PC-3 (cell line): ENCODE data around the gene GULP1. TPM values are rescaled to one million over a fixed set of nuclear protein-coding genes. Genes with fewer than 3 reads are reported as not detected.

Experiments used
- ATAC-seq: fragments of 200-7000 bp; cut with Tn5 transposase; 2 replicates; pipeline ENCODE4 v1.9.1; 2020; ENCODE audit warnings: mild to moderate bottlenecking, moderate library complexity
- BruUV-seq: library from RNA; stranded (reverse); fragments of 400-500 nt; replicated peaks from 2 replicates; lab custom pipeline; 2021; lab: Mats Ljungman, UMichigan
- CTCF ChIA-PET: fragments of 300-600 bp; sonication (Branson Sonifier 250); formaldehyde crosslinking; loops from one replicate; lab custom pipeline; 2022; ENCODE audit warnings: antibody characterized with exemption; lab: Charles Lee
- POLR2A ChIA-PET: fragments of 300-600 bp; sonication (Branson Sonifier 250); formaldehyde crosslinking; loops from one replicate; lab custom pipeline; 2022; ENCODE audit warnings: antibody characterized with exemption; ENCODE audit not compliant: unreplicated experiment; lab: Charles Lee
- DNase-seq: peaks from one replicate; pipeline ENCODE4 v3.0.0-alpha.2; 2015
- H2AFZ ChIP-seq: fragments of 300-600 bp; sonication (generic); 2 replicates; pipeline ENCODE4 v1.6.0; 2016; ENCODE audit warnings: antibody characterized with exemption, low read length
- H3F3A ChIP-seq: fragments of 300-600 bp; sonication (generic); one replicate; pipeline ENCODE4 v1.6.0; 2017; ENCODE audit warnings: antibody characterized with exemption, low read length, control low read depth, mild to moderate bottlenecking; ENCODE audit not compliant: unreplicated experiment
- H3K27ac ChIP-seq: fragments of 300-600 bp; sonication (generic); 2 replicates; pipeline ENCODE4 v1.5.1; 2016; ENCODE audit warnings: mild to moderate bottlenecking, low read length
- H3K27me3 ChIP-seq: fragments of 300-600 bp; sonication (generic); 2 replicates; pipeline ENCODE4 v1.6.1; 2016; ENCODE audit warnings: low read length, mixed read lengths
- H3K36me3 ChIP-seq: fragments of 300-600 bp; sonication (generic); 2 replicates; pipeline ENCODE4 v1.6.1; 2016; ENCODE audit warnings: low read depth, mixed run types, low read length, mixed read lengths
- H3K4me1 ChIP-seq: fragments of 300-600 bp; sonication (generic); 2 replicates; pipeline ENCODE4 v1.5.1; 2016; ENCODE audit warnings: low read length; ENCODE audit not compliant: insufficient read depth
- H3K4me2 ChIP-seq: fragments of 300-600 bp; sonication (generic); 2 replicates; pipeline ENCODE4 v1.6.0; 2016; ENCODE audit warnings: low read length
- H3K4me3 ChIP-seq: fragments of 300-600 bp; sonication (generic); 2 replicates; pipeline ENCODE4 v1.5.1; 2016; ENCODE audit warnings: mild to moderate bottlenecking, low read length, mixed read lengths
- H3K79me2 ChIP-seq: fragments of 300-600 bp; sonication (generic); 2 replicates; pipeline ENCODE4 v1.6.1; 2017; ENCODE audit warnings: low read length, mixed read lengths
- H3K9ac ChIP-seq: fragments of 300-600 bp; sonication (generic); 2 replicates; pipeline ENCODE4 v1.6.0; 2016; ENCODE audit warnings: mild to moderate bottlenecking, low read length
- H3K9me2 ChIP-seq: fragments of 300-600 bp; sonication (generic); replicated peaks from 2 replicates; pipeline ENCODE4 v1.6.1; 2016; ENCODE audit warnings: mixed run types, low read length, mixed read lengths
- H3K9me3 ChIP-seq: fragments of 300-600 bp; sonication (generic); 2 replicates; pipeline ENCODE4 v1.6.1; 2016; ENCODE audit warnings: low read length, mixed read lengths
- H4K20me1 ChIP-seq: fragments of 300-600 bp; sonication (generic); 2 replicates; pipeline ENCODE4 v1.6.1; 2016; ENCODE audit warnings: low read length, mixed read lengths
- EZH2 ChIP-seq: fragments of 300-600 bp; sonication (generic); IDR thresholded peaks from one replicate; pipeline ENCODE4 v1.6.1; 2017; ENCODE audit warnings: antibody characterized with exemption, mild to moderate bottlenecking, low read length; ENCODE audit not compliant: unreplicated experiment
- EZH2phosphoT487 ChIP-seq: fragments of 300-600 bp; sonication (generic); IDR thresholded peaks from 2 replicates; pipeline ENCODE4 v1.6.1; 2018; ENCODE audit warnings: mild to moderate bottlenecking, antibody characterized with exemption, low read length, borderline replicate concordance
- intact Hi-C: fragments of 100-400 bp; cut with micrococcal nuclease; formaldehyde crosslinking; loops from 2 replicates; pipeline ENCODE4 v1.9.0; 2023
- total RNA-seq: library from RNA; depleted of rRNA; stranded (reverse); fragments of >200 nt; gene quantifications from 2 replicates; pipeline ENCODE4 v1.2.3, GENCODE V29; 2014
- TF ChIP-seq, protein P1 (sequence below): fragments of 300-600 bp; sonication (generic); conservative IDR thresholded peaks from 2 replicates; pipeline ENCODE4 v1.5.1; 2017; ENCODE audit warnings: antibody characterized with exemption, low read depth, mild to moderate bottlenecking, low read length

The GULP1 gene
- total RNA-seq, 1 experiment from 2014 or later, result 25.5 TPM

DNA sequence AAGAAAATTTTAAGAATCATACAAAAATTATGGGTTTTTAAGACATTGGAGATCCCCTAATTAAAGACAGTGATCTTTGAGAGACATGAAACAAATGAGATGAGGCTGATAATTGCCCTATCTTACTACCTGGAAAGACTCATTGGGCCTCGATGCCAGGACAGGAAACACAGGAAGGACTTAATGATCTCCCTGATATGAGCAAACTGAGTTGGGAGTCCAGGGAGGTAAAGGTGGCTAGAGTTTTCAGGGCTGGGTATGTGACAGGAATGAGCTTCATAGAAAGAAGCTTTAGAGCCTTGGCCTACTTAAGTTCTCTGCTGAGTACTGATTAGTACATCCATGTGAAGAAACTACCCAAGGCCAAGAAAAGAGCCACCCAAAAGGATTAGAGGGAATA lies 40.6 kb upstream of the GULP1 start:
- POLR2A ChIA-PET, result no interaction called here
- Histone ChIP-seq H3K9me3 (peaks cover 4% of the 10 kb centered on the region; the same call in 1 of the 2 replicates), H2AFZ (no peak overlapping the region), H3K9ac (no peak overlapping the region), H3K79me2 (no peaks in the 10 kb centered on the region), H3K36me3 (no peaks in the 10 kb centered on the region), H3K27ac (no peak overlapping the region), H3K4me2 (no peak overlapping the region), H3K4me3 (no peak overlapping the region), H3F3A (no peaks in the 10 kb centered on the region), H3K9me2 (no peaks in the 10 kb centered on the region), H3K4me1 (0 out of 2 replicates have a peak, but pooled peaks cover 3% of the 10 kb centered on the region), H4K20me1 (no peaks in the 10 kb centered on the region), H3K27me3 (no peaks in the 10 kb centered on the region)
- CTCF ChIA-PET, result no interaction called here
- no TSS peak for BruUV-seq
- no peak for ATAC-seq
- intact Hi-C loops, result no loop called here
- no peak for DNase-seq
- TF ChIP-seq EZH2, result no peak
- TF ChIP-seq EZH2phosphoT487, result no peak
- TF ChIP-seq, protein P1, sequence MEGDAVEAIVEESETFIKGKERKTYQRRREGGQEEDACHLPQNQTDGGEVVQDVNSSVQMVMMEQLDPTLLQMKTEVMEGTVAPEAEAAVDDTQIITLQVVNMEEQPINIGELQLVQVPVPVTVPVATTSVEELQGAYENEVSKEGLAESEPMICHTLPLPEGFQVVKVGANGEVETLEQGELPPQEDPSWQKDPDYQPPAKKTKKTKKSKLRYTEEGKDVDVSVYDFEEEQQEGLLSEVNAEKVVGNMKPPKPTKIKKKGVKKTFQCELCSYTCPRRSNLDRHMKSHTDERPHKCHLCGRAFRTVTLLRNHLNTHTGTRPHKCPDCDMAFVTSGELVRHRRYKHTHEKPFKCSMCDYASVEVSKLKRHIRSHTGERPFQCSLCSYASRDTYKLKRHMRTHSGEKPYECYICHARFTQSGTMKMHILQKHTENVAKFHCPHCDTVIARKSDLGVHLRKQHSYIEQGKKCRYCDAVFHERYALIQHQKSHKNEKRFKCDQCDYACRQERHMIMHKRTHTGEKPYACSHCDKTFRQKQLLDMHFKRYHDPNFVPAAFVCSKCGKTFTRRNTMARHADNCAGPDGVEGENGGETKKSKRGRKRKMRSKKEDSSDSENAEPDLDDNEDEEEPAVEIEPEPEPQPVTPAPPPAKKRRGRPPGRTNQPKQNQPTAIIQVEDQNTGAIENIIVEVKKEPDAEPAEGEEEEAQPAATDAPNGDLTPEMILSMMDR, result no peak

DNA sequence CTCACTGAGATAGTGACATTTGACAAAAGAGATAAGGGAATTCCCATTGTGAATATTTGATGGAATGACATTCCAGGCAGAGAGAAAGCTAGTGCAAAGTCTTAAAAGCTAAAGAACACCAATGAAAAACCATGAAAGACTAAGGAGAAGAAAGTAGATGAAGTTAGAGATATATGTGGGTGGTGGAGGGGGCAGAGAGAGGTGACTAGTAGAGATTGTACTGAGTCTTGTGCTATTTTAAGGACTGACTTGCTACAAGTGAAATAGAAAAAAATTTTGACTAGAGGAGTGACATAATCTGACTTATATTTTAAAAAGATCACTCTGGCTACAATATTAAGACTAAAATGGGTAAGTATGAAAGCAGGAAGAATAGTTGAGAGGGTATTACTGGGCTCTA lies 35.3 kb upstream of the GULP1 start:
- intact Hi-C loops, result no loop called here
- no peaks in the 10 kb centered on the region for H3K4me1 ChIP-seq
- H3K9me3 ChIP-seq, result peaks cover 4% of the 10 kb centered on the region; the same call in 1 of the 2 replicates
- H3K4me3 ChIP-seq, result no peak overlapping the region
- POLR2A ChIA-PET, result no interaction called here
- BruUV-seq, result no TSS peak
- no peaks in the 10 kb centered on the region for H4K20me1 ChIP-seq
- no peak overlapping the region for H3K4me2 ChIP-seq
- no peak overlapping the region for H3K9ac ChIP-seq
- DNase-seq (no peak), ATAC-seq (no peak)
- no peaks in the 10 kb centered on the region for H3K27me3 ChIP-seq
- TF ChIP-seq EZH2phosphoT487 (no peak), EZH2 (no peak)
- CTCF ChIA-PET, result no interaction called here
- no peaks in the 10 kb centered on the region for H3K9me2 ChIP-seq
- no peak overlapping the region for H2AFZ ChIP-seq
- H3K79me2 ChIP-seq, result no peaks in the 10 kb centered on the region
- no peak overlapping the region for H3K27ac ChIP-seq
- H3K36me3 ChIP-seq, result no peaks in the 10 kb centered on the region
- no peaks in the 10 kb centered on the region for H3F3A ChIP-seq

DNA sequence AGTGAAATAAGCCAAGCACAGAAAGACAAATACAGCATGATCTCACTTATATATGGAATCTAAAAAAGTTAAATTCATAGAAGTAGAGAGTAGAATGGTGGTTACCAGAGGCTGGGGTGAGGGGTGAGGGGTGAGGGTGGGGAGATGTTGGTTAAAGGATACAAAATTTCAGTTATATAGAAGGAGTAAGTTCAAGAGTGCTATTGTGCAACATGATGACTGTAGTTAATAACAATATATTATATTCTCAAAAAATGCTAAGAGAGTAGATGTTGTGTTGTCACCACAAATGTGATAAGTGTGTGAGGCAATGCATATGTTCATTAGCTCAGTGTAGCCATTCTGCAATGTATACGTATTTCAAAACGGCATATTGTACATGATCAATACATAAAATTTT lies 26.4 kb upstream of the GULP1 start:
- POLR2A ChIA-PET, result no interaction called here
- no peaks in the 10 kb centered on the region for H3K27me3 ChIP-seq
- H3K4me2 ChIP-seq, result no peak overlapping the region
- H2AFZ ChIP-seq, result no peak overlapping the region
- H3K4me3 ChIP-seq, result no peak overlapping the region
- H3K27ac ChIP-seq, result no peak overlapping the region
- no peaks in the 10 kb centered on the region for H3F3A ChIP-seq
- no peak overlapping the region for H3K9ac ChIP-seq
- H3K4me1 ChIP-seq, result no peaks in the 10 kb centered on the region
- intact Hi-C loops, result no loop called here
- H3K36me3 ChIP-seq, result no peaks in the 10 kb centered on the region
- H4K20me1 ChIP-seq, result no peaks in the 10 kb centered on the region
- no peaks in the 10 kb centered on the region for H3K9me2 ChIP-seq
- no peak for TF ChIP-seq EZH2
- TF ChIP-seq EZH2phosphoT487, result no peak
- TF ChIP-seq, protein P1, result no peak
- no peaks in the 10 kb centered on the region for H3K79me2 ChIP-seq
- BruUV-seq, result no TSS peak
- H3K9me3 ChIP-seq, result peaks cover 6% of the 10 kb centered on the region; the same call in 1 of the 2 replicates
- CTCF ChIA-PET, result no interaction called here
- ATAC-seq (no peak), DNase-seq (no peak)
